A549 (cell line): ENCODE data around the gene NOP9. TPM values are rescaled to one million over a fixed set of nuclear protein-coding genes. Genes with fewer than 3 reads are reported as not detected.

Experiments used
- ATAC-seq, 2 experiments: fragments of 200-7000 bp in 1 of 2; fragments of >200 bp in 1 of 2; cut with Nextera tagmentation in 1 of 2; cut with Tn5 transposase in 1 of 2; 3 replicates each; pipeline versions ENCODE4 v1.8.0 to v1.9.1; 2018 to 2020; ENCODE audit warnings: mild to moderate bottlenecking in 1 of 2, moderate library complexity in 1 of 2
- CTCF ChIA-PET: fragments of 300-600 bp; sonication (Branson Sonifier 250); formaldehyde crosslinking; extraction: SDS; loops from one replicate; lab custom pipeline; 2021; ENCODE audit warnings: antibody characterized with exemption, inconsistent platforms; lab: Yijun Ruan, JAX
- POLR2A ChIA-PET: fragments of 350-600 bp; formaldehyde crosslinking; extraction: SDS; loops from one replicate; lab custom pipeline; 2021; ENCODE audit warnings: antibody characterized with exemption, inconsistent platforms; lab: Yijun Ruan, JAX
- DNase-seq, 2 experiments: peaks; one replicate each; pipeline versions ENCODE4 v3.0.0 to v3.0.0-alpha.2; 2011 to 2016; ENCODE audit warnings: low read depth in 1 of 2, low spot score in 1 of 2
- FAIRE-seq: peaks from 2 replicates; lab custom pipeline; 2011; peaks lifted over from hg19 to GRCh38; lab: Jason Lieb, UNC
- H3K27ac ChIP-seq, 2 experiments: fragments of >200 bp; sonication (Bioruptor Twin); formaldehyde crosslinking; 3 replicates each; pipeline ENCODE4 v1.5.1; 2016 to 2017
- H3K4me1 ChIP-seq: fragments of >200 bp; sonication (Bioruptor Twin); formaldehyde crosslinking; 3 replicates; pipeline ENCODE4 v1.6.1; 2016
- H3K4me2 ChIP-seq: fragments of >200 bp; sonication (Bioruptor Twin); formaldehyde crosslinking; 3 replicates; pipeline ENCODE4 v1.6.1; 2016
- H3K4me3 ChIP-seq: fragments of >200 bp; sonication (Bioruptor Twin); formaldehyde crosslinking; 3 replicates; pipeline ENCODE4 v1.5.1; 2016
- H3K9me3 ChIP-seq: fragments of >200 bp; sonication (Bioruptor Twin); formaldehyde crosslinking; 3 replicates; pipeline ENCODE4 v1.6.1; 2016
- ATOH8 ChIP-seq: fragments of 250-450 bp; sonication (Bioruptor Pico); IDR thresholded peaks from 2 replicates; pipeline ENCODE4 v1.5.0; 2020; ENCODE audit warnings: low read depth, mild to moderate bottlenecking, moderate library complexity
- CBX8 ChIP-seq: fragments of 200-600 bp; sonication (generic); IDR thresholded peaks from 2 replicates; pipeline ENCODE4 v1.6.1; 2016
- CEBPB ChIP-seq, 2 experiments: fragments of >200 bp in 1 of 2; sonication (Bioruptor Twin) in 1 of 2; formaldehyde crosslinking in 1 of 2; IDR thresholded peaks; 2 replicates each; pipeline ENCODE4 v1.6.1; 2012 to 2016
- E2F6 ChIP-seq: IDR thresholded peaks from 2 replicates; pipeline ENCODE4 v1.6.1; 2012; ENCODE audit warnings: low read depth, borderline replicate concordance
- EP300 ChIP-seq, 2 experiments: fragments of >200 bp; sonication (Bioruptor Twin); formaldehyde crosslinking; IDR thresholded peaks; 2 replicates in 1 of 2; 3 replicates in 1 of 2; pipeline ENCODE4 v1.6.1; 2016 to 2017
- FOSL2 ChIP-seq, 2 experiments: fragments of 450-650 bp in 1 of 2; fragments of >200 bp in 1 of 2; sonication (Bioruptor Twin) in 1 of 2; formaldehyde crosslinking; IDR thresholded peaks; 2 replicates each; pipeline versions ENCODE4 v1.5.0 to v1.6.1; 2016 to 2020; ENCODE audit warnings: mild to moderate bottlenecking in 1 of 2, moderate library complexity in 1 of 2
- HMGXB4 ChIP-seq: fragments of 250-450 bp; sonication (Bioruptor Pico); IDR thresholded peaks from 2 replicates; pipeline ENCODE4 v1.5.0; 2021; ENCODE audit warnings: mild to moderate bottlenecking, moderate library complexity, borderline replicate concordance
- KDM1A ChIP-seq: fragments of 200-600 bp; sonication (generic); IDR thresholded peaks from 2 replicates; pipeline ENCODE4 v1.6.1; 2016; ENCODE audit warnings: low read depth, mild to moderate bottlenecking
- MAFK ChIP-seq: fragments of 450-650 bp; IDR thresholded peaks from 2 replicates; pipeline ENCODE4 v1.6.1; 2014; ENCODE audit not compliant: partially characterized antibody
- MAZ ChIP-seq: fragments of 150-350 bp; IDR thresholded peaks from 2 replicates; pipeline ENCODE4 v1.6.1; 2014; ENCODE audit warnings: antibody characterized with exemption, low read depth, low read length, borderline replicate concordance
- MYC ChIP-seq: IDR thresholded peaks from 2 replicates; pipeline ENCODE4 v1.6.1; 2012; ENCODE audit warnings: mild to moderate bottlenecking, inconsistent platforms, low read length, improper control_type of control experiment, borderline replicate concordance
- NFE2L2 ChIP-seq: fragments of 150-350 bp; conservative IDR thresholded peaks from 2 replicates; pipeline ENCODE4 v1.6.1; 2014; ENCODE audit warnings: low read length
- NR3C1 ChIP-seq: fragments of >200 bp; sonication (Bioruptor Twin); formaldehyde crosslinking; IDR thresholded peaks from 3 replicates; pipeline ENCODE4 v1.6.1; 2017
- PHF8 ChIP-seq: fragments of 200-600 bp; sonication (generic); IDR thresholded peaks from 2 replicates; pipeline ENCODE4 v1.6.1; 2016; ENCODE audit warnings: low read depth, mild to moderate bottlenecking, antibody characterized with exemption, moderate library complexity, borderline replicate concordance
- POLR2A ChIP-seq: IDR thresholded peaks from 2 replicates; pipeline ENCODE4 v1.6.1; 2012; ENCODE audit warnings: mild to moderate bottlenecking, low read length
- POLR2AphosphoS2 ChIP-seq: conservative IDR thresholded peaks from 2 replicates; pipeline ENCODE4 v1.6.1; 2012; ENCODE audit warnings: low read length, improper control_type of control experiment, inconsistent platforms
- RAD21 ChIP-seq, 2 experiments: fragments of >200 bp in 1 of 2; sonication (Bioruptor Twin) in 1 of 2; formaldehyde crosslinking in 1 of 2; IDR thresholded peaks in 1 of 2; conservative IDR thresholded peaks in 1 of 2; 2 replicates in 1 of 2; 3 replicates in 1 of 2; pipeline ENCODE4 v1.6.1; 2012 to 2018; ENCODE audit warnings: inconsistent platforms in 1 of 2
- RCOR1 ChIP-seq: fragments of 150-350 bp; IDR thresholded peaks from 2 replicates; pipeline ENCODE4 v1.6.1; 2014; ENCODE audit warnings: antibody characterized with exemption, low read length, low read depth
- TFCP2L1 ChIP-seq: fragments of 250-450 bp; sonication (Bioruptor Pico); IDR thresholded peaks from 2 replicates; pipeline ENCODE4 v1.5.0; 2021; ENCODE audit warnings: mild to moderate bottlenecking
- ZC3H11A ChIP-seq: fragments of 450-650 bp; IDR thresholded peaks from 2 replicates; pipeline ENCODE4 v1.6.1; 2014; ENCODE audit warnings: antibody characterized with exemption, mild to moderate bottlenecking
- WGBS: methylation state at CpG from one replicate; pipeline ENCODE4 v1.1.6; 2017; ENCODE audit errors: missing lambda C conversion rate; 5-methylcytosine and 5-hydroxymethylcytosine counted together
- polyA plus RNA-seq, 4 experiments: library from polyadenylated mRNA; depleted of rRNA in 3 of 4; stranded (reverse); fragments of >200 nt; fragmentation: RNase III in 1 of 4; extraction: RNeasy Plus Mini Kit Qiagen cat#74134 plus additional on column Dnase treatment in 1 of 4; gene quantifications; 2 replicates in 3 of 4; 3 replicates in 1 of 4; pipeline ENCODE4 v1.2.3, GENCODE V29; 2011 to 2017

NOP9 gene
- polyA plus RNA-seq, 2 of the 4 experiments (the other 2 are of a cell fraction): 16.5 to 24.5 TPM

- TF ChIP-seq ZC3H11A (no peak), MAZ (0 out of 2 replicates have a peak, but pooled peaks have one; percentile 74), E2F6 (peak; percentile 81; the same call in 1 of the 2 replicates), FOSL2 (IDR thresholded peaks at IDR 0.05) (no peak), FOSL2 (CRISPR knock-in tag; IDR thresholded peaks at IDR 0.05) (0 out of 2 replicates have a peak, but pooled peaks have one; percentile 25), RAD21 (conservative IDR thresholded peaks at IDR 0.05 in 1 of 2, IDR thresholded peaks at IDR 0.05 in 1 of 2) (no peak), POLR2A (peak; percentile 42), MYC (peak; percentile 65; the same call in 1 of the 2 replicates), POLR2AphosphoS2 (no peak), CBX8 (no peak), ATOH8 (0 out of 2 replicates have a peak, but pooled peaks have one; percentile 31)
Observed at GRCh38 chr14:24271134-24271833, 28.4 kb upstream of the NOP9 start, which contains the start of gene RABGGTA (continued).

- WGBS: 10% methylated on average over 3 of the region's 3 CpGs
- Histone ChIP-seq H3K9me3 (no peaks in the 10 kb centered on the region), H3K4me2 (peak overlapping the region; percentile 85), H3K4me1 (0 out of 3 replicates have a peak, but pooled peaks cover 5% of the 10 kb centered on the region), H3K4me3 (peak overlapping the region; percentile 59), H3K27ac (peak overlapping the region; percentile 89 to 97)
- DNase-seq: no peak
- ChIA-PET POLR2A (interaction anchor here (0.6 to 1.9 kb wide), 21 partner anchors 8 to 171 kb away, joined by 3 to 53 read pairs (median 5); partner anchors contain the start of genes CIDEB, DHRS1, NOP9 and SDR39U1), CTCF (interaction anchor here (1.3 to 34.0 kb wide), 11 partner anchors 10 to 165 kb away, joined by 3 to 469 read pairs (median 5); partner anchors contain the start of genes CIDEB, DHRS1, LTB4R and LTB4R2)
- no peak; a peak in 1 of 6 replicates for ATAC-seq
- no peak for TF ChIP-seq PHF8
- no peak for TF ChIP-seq HMGXB4
- TF ChIP-seq CEBPB (IDR thresholded peaks at IDR 0.05): no peak
- no peak for TF ChIP-seq NR3C1
- no peak for TF ChIP-seq NFE2L2
- TF ChIP-seq RCOR1: no peak
- TF ChIP-seq KDM1A: no peak
- TF ChIP-seq TFCP2L1: no peak
- no peak for TF ChIP-seq MAFK
- no peak for FAIRE-seq
Observed at GRCh38 chr14:24271834-24272263, 27.8 kb upstream of the NOP9 start.

GRCh38 chr14:24272467-24272866, 27.2 kb upstream of the NOP9 start:
- FAIRE-seq (no peak), DNase-seq (no peak), ATAC-seq (no peak)
- Histone ChIP-seq H3K9me3 (no peaks in the 10 kb centered on the region), H3K4me1 (0 out of 3 replicates have a peak, but pooled peaks cover 5% of the 10 kb centered on the region), H3K27ac (no peak overlapping the region), H3K4me3 (no peak overlapping the region), H3K4me2 (peak overlapping the region; percentile 85; the same call in 2 of the 3 replicates)
- ChIA-PET CTCF (interaction anchor here (1.5 to 34.0 kb wide), 8 partner anchors 10 to 165 kb away, joined by 4 to 469 read pairs (median 8); partner anchors contain the start of genes CIDEB, DHRS1, LTB4R and LTB4R2), POLR2A (interaction anchor here (1.3 kb wide), 1 partner anchor 77 kb away, joined by 5 read pairs; the partner anchor contains the start of gene TM9SF1)
- 86% methylated on average over 2 of the region's 2 CpGs for WGBS
- TF ChIP-seq EP300 (IDR thresholded peaks at IDR 0.05) (no peak), MAFK (peak; percentile 85)
